Measurements from ENCODE around the gene NCEH1.
A peak's percentile ranks its signal among the peaks of the same experiment; 100 is the strongest.
"Not testable (repeated sequence)": the region's sequence is repeated elsewhere in the genome, so short reads cannot be mapped to it uniquely, and the experiment has no call there.

Gene NCEH1, protein sequence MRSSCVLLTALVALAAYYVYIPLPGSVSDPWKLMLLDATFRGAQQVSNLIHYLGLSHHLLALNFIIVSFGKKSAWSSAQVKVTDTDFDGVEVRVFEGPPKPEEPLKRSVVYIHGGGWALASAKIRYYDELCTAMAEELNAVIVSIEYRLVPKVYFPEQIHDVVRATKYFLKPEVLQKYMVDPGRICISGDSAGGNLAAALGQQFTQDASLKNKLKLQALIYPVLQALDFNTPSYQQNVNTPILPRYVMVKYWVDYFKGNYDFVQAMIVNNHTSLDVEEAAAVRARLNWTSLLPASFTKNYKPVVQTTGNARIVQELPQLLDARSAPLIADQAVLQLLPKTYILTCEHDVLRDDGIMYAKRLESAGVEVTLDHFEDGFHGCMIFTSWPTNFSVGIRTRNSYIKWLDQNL

DNA sequence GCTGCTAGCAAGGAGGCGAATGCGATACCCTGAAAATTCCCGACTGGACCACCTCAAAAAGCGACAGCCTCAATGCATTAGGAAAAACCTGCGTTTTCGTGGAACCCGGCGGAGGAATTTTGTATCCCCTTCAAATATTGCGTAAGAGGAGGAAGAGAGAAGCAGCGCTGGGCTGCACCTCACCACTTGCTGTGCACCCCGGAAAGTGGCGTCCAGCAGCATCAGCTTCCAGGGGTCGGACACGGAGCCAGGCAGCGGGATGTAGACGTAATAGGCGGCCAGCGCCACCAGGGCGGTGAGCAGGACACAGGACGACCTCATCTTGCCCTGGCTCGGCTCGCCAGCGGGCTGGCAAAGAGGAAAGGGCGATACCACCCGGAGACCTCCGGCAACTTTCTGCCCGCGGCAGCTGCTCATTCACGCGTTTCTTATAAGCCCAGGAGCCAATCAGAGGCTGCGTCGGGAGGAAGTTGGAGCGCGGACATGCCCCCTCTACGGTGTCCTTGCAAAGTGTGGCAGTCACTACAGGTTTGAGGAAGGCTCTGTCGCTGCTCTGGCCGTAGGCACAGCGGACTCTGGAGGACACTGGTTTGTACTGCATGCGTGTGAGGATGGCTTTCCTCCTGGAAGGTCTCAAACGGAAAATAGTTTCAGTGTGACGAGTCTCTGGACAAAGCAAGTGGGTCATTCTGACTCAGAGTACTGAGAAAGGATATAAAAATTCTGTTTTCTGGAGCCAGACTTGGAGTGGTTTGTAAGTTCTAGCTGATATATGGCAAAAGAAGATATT, at the start of gene NCEH1:
TSS of gene NCEH1 (minus strand) at position 404 of the 790 bp plus-strand sequence. CDS start at position 321, 83 bp downstream.
- no peaks in the 10 kb centered on the region for H3K27me3 ChIP-seq
- peaks cover 13 to 37% (median 19%) of the 10 kb centered on the region in 10 experiments for H3K4me1 ChIP-seq
- no peaks in the 10 kb centered on the region for H4K20me1 ChIP-seq
- H3K27ac ChIP-seq, result peak within 1 kb of the TSS; percentile 32 to 76 (median 60); a peak in 21 of 22 replicates
- H3K4me3 ChIP-seq, result peak within 1 kb of the TSS; percentile 74 to 92 (median 82)
- H3K9ac ChIP-seq, result peak within 1 kb of the TSS; percentile 70 to 85 (median 79)
- peak within 1 kb of the TSS; percentile 79 to 98 (median 94) for H3K4me2 ChIP-seq
- H3K9me3 ChIP-seq (replicated peaks in 1 of 11), result no peaks in the 10 kb centered on the region
- no peaks in the 10 kb centered on the region for H3K36me3 ChIP-seq
- peak; percentile 35 to 90 (median 76); a peak in 18 of 22 replicates for TF ChIP-seq Cebpa-rat (IDR thresholded peaks at IDR 0.05)

DNA sequence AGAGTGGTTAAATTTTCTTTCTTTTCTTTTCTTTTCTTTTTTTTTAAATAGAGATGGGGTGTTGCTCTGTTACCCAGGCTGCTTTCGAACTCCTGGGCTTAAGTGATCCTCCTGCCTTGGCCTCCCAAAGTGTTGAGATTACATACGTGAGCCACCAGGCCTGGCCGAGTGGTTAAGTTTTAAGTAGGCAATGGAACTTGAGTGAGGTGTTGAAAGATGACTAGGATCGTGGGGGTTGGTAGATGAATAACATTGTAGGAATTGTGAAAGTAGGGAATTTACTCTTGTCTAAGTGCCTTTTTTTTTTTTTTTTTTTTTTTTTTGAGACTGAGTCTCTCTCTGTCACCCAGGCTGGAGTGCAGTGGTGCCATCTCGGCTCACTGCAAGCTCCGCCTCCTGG, 49.5 kb upstream of the NCEH1 start:
- H3K36me3 ChIP-seq, result peaks cover 71 to 100% (median 92%) of the 10 kb centered on the region in 11 experiments
- H3K4me1 ChIP-seq, H3K9ac ChIP-seq: not testable (repeated sequence)

DNA sequence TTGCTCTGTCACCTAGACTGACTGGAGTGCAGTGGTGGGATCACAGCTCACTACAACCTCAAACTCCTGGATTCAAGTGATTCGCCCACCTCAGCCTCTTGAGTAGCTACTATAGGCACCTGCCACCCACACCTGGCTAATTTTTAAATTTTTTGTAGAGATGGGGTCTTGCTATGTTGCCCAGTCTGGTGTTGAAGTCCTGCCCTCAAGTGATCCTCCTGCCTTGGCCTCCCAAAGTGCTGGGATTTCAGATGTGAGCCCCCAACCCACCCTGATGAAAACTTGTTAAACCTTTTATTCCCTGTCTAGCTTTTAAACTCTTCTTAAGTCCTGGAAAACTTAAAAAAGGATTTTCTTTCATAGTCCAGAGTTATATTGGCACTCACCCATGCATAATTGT, 42.3 kb upstream of the NCEH1 start:
- TF ChIP-seq Cebpa-rat (IDR thresholded peaks at IDR 0.05), result no peak
- Histone ChIP-seq H3K4me2 (peak overlapping the region in 10 of 11 experiments; percentile 70 to 88 (median 82); a peak in 9 of 22 replicates), H3K4me3 (no peak overlapping the region), H3K9ac (no peak overlapping the region), H3K4me1 (peaks cover 13 to 31% (median 26%) of the 10 kb centered on the region in 10 experiments; a peak in 19 of 20 replicates), H3K27ac (no peak overlapping the region), H3K27me3 (no peaks in the 10 kb centered on the region), H4K20me1 (no peaks in the 10 kb centered on the region), H3K9me3 (replicated peaks in 1 of 11) (no peaks in the 10 kb centered on the region; a peak in 1 of 22 replicates), H3K36me3 (peaks cover 17 to 57% (median 43%) of the 10 kb centered on the region in 11 experiments; a peak in 21 of 22 replicates)

More for the DNA sequence above, 49.5 kb upstream of the NCEH1 start:
- not testable (repeated sequence) for H3K27me3 ChIP-seq; H3K27ac ChIP-seq; H3K9me3 ChIP-seq (replicated peaks in 1 of 11); H4K20me1 ChIP-seq; H3K4me3 ChIP-seq; H3K4me2 ChIP-seq

DNA sequence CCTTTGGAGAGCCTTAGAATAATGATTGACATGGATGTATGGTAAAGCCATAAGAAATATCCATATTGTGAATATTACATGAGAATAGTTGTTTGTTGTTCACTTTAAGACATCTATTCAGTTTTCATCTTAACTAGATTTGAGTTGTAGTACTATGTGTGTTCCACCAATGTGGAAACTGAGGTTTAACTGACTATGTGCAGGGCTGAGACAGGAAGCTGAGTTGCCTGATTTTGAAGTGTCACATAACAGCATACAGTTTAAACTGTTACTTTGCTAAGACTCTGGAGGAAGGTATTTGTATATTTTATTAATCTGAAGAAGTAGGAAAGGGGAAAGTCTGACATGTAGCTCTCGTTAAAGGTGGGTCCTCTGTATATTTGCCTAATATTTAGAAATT, 41.8 kb upstream of the NCEH1 start:
- H3K4me3 ChIP-seq, result peak overlapping the region in 2 of 10 experiments; percentile 75 to 92; a peak in 3 of 20 replicates

DNA sequence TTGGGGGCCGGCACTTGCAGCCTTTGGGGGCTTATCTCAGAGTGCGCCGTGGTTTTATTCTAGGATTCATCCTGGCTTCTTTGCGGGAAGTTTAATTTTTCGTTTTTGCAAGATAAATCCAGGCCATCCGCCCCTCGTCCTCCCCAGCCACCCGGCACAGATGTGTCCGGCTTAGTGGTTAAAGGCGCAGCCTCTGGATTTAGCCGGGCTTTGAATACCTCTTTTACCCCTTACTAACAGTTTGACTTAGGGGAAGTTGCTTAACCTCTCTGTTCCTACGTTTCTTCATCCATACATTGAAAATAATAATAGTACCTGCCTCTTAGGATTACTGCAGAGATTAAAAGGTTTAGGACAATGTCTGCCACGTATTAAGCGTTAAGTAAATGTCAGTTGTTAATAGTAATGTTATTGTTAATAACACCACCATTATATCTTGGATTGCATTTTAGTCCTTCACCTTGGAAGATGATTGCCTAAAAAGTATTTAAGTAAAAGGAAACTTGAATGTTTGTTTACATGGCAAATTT, 40.4 kb upstream of the NCEH1 start:
- H3K4me1 ChIP-seq, result peaks cover 10 to 27% (median 22%) of the 10 kb centered on the region in 10 experiments; a peak in 19 of 20 replicates
- TF ChIP-seq Cebpa-rat (IDR thresholded peaks at IDR 0.05), result no peak
- H3K9ac ChIP-seq, result peak overlapping the region; percentile 80 to 96 (median 90)
- peak overlapping the region; percentile 70 to 88 (median 81) for H3K4me2 ChIP-seq
- no peaks in the 10 kb centered on the region for H3K27me3 ChIP-seq
- H4K20me1 ChIP-seq, result no peaks in the 10 kb centered on the region
- H3K9me3 ChIP-seq (replicated peaks in 1 of 11), result no peaks in the 10 kb centered on the region; a peak in 1 of 22 replicates
- peak overlapping the region; percentile 75 to 98 (median 94) for H3K4me3 ChIP-seq
- H3K36me3 ChIP-seq, result peaks cover 7 to 38% (median 27%) of the 10 kb centered on the region in 11 experiments; a peak in 21 of 22 replicates
- H3K27ac ChIP-seq, result peak overlapping the region; percentile 49 to 97 (median 87)

More for the DNA sequence above, 41.8 kb upstream of the NCEH1 start:
- H3K4me1 ChIP-seq, result peaks cover 10 to 28% (median 24%) of the 10 kb centered on the region in 10 experiments; a peak in 19 of 20 replicates
- TF ChIP-seq Cebpa-rat (IDR thresholded peaks at IDR 0.05), result no peak
- H3K36me3 ChIP-seq, result peaks cover 12 to 53% (median 39%) of the 10 kb centered on the region in 11 experiments; a peak in 21 of 22 replicates
- H3K9ac ChIP-seq, result no peak overlapping the region
- no peaks in the 10 kb centered on the region; a peak in 1 of 22 replicates for H3K9me3 ChIP-seq (replicated peaks in 1 of 11)
- H3K27ac ChIP-seq, result no peak overlapping the region
- no peaks in the 10 kb centered on the region for H4K20me1 ChIP-seq
- H3K27me3 ChIP-seq, result no peaks in the 10 kb centered on the region
- H3K4me2 ChIP-seq, result peak overlapping the region; percentile 2 to 88 (median 80); a peak in 20 of 22 replicates

DNA sequence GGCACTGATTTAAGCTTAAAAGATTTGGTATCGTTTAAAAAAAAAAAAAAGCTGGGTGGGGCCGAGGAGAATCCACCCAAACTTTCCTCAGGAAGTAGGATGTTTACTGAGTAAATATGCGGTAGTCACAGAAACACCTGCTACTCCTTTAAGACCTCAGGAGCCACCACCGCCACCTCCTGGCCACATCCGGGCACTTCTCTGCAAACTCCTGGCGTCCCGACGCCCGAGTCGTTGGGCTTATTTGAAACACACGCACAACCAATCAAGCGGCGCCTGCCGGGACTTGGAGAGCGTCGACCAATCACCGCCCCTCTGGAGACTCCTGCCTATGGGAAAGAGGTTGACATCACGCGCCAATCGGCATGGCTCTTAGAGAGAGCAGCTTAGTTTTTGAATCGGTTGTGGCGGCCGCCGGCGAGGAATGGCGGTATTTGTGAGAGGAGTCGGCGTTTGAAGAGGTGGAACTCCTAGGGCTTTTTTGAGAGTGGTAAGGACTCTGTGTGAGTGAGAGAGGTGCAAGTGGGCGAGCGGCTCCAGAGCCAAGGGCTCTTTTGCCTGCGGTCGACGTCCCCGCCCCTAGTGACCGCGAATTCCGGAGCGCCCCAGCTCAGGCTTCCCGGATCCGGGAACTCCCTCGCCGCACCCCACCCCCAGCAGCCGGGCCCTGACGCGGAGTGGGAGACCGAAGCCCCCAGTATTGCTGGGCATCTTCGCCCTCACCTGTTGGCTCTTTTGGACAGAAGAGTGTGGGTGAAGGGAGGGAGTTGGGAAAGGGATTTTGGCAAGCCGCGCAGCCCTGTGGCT, 39.7 kb upstream of the NCEH1 start, which contains the start of gene ECT2:
TSS of gene ECT2 (plus strand) at position 359 of the 807 bp plus-strand sequence. CDS start 3,805 bp downstream, outside the sequence.
- H3K4me1 ChIP-seq, result peaks cover 10 to 27% (median 22%) of the 10 kb centered on the region in 10 experiments; a peak in 19 of 20 replicates
- H3K27me3 ChIP-seq, result no peaks in the 10 kb centered on the region

DNA sequence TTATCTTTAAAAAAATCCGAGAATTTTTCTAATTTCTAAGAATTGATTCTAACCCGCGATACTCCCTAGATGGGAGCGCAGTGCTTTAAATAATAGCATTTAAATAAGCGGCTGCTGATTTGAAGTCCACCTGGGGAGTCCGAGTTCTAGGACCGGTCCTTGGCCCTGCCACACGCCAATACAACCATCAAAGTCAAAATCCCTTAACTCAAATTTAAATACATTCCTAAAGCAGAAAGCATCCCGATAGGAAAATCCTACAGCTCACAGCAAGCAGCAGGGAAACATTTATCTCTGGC, 39.2 kb upstream of the NCEH1 start:
- Histone ChIP-seq H3K27me3 (no peaks in the 10 kb centered on the region), H4K20me1 (no peaks in the 10 kb centered on the region), H3K4me2 (peak overlapping the region; percentile 70 to 92 (median 78)), H3K9ac (peak overlapping the region; percentile 80 to 96 (median 90)), H3K9me3 (replicated peaks in 1 of 11) (no peaks in the 10 kb centered on the region; a peak in 1 of 22 replicates), H3K36me3 (peaks cover 0 to 26% (median 15%) of the 10 kb centered on the region in 11 experiments; a peak in 16 of 22 replicates), H3K4me1 (peaks cover 10 to 27% (median 22%) of the 10 kb centered on the region in 10 experiments; a peak in 19 of 20 replicates), H3K4me3 (peak overlapping the region; percentile 75 to 98 (median 94)), H3K27ac (peak overlapping the region; percentile 67 to 97 (median 87); a peak in 21 of 22 replicates)
- no peak for TF ChIP-seq Cebpa-rat (IDR thresholded peaks at IDR 0.05)

More for the DNA sequence above, 39.7 kb upstream of the NCEH1 start, which contains the start of gene ECT2:
- Histone ChIP-seq H3K9me3 (replicated peaks in 1 of 11) (no peaks in the 10 kb centered on the region; a peak in 1 of 22 replicates), H3K4me2 (peak within 1 kb of the TSS; percentile 74 to 92 (median 84)), H4K20me1 (no peaks in the 10 kb centered on the region), H3K4me3 (peak within 1 kb of the TSS; percentile 75 to 98 (median 94)), H3K27ac (peak within 1 kb of the TSS; percentile 68 to 97 (median 87)), H3K36me3 (peaks cover 2 to 32% (median 20%) of the 10 kb centered on the region in 11 experiments; a peak in 20 of 22 replicates), H3K9ac (peak within 1 kb of the TSS; percentile 82 to 96 (median 90))
- no peak for TF ChIP-seq Cebpa-rat (IDR thresholded peaks at IDR 0.05)

Measured in BLaER1 treated with 17β-estradiol and CSF1 and Interleukin-3, amounts not matched to agents 10 nM and 100 nM (cell line).